Measurements from ENCODE around the gene MAP3K7CL. TPM values are rescaled to one million over a fixed set of nuclear protein-coding genes. Genes with fewer than 3 reads are reported as not detected.

Gene MAP3K7CL
- total and polyA plus RNA-seq, 2 of the 8 experiments (the other 6 are each of a cell fraction or from before 2014, with no cell fraction given), result not detected

- Histone ChIP-seq H3K4ac (replicated peaks; ENCODE audit: insufficient read length, low read depth, low read length) (no peak overlapping the region), H2BK15ac (ENCODE audit: low read length) (no peak overlapping the region), H3K79me1 (ENCODE audit: low read depth, low read length) (no peaks in the 10 kb centered on the region), H4K8ac (ENCODE audit: extremely low read depth, insufficient read depth, low read length) (no peak overlapping the region), H2AFZ (ENCODE audit: low read length) (no peak overlapping the region), H3K23me2 (ENCODE audit: low read depth, low read length) (no peaks in the 10 kb centered on the region), H3K36me3 (ENCODE audit: control insufficient read depth in 2 of 4, insufficient read depth in 4 of 4, low read length in 3 of 4) (no peaks in the 10 kb centered on the region), H3K9ac (replicated peaks in 1 of 4; ENCODE audit: extremely low read depth in 1 of 4, low read depth in 3 of 4, low read length in 3 of 4) (no peak overlapping the region), H3K9me3 (ENCODE audit: insufficient read depth in 2 of 2, low read depth in 1 of 2, low read length in 1 of 2) (peaks cover 0 to 9% of the 10 kb centered on the region in 2 experiments; a peak in 2 of 4 replicates), H3K23ac (ENCODE audit: insufficient read length) (no peak overlapping the region), H3K27ac (ENCODE audit: low read depth, low read length) (no peak overlapping the region), H3K18ac (ENCODE audit: extremely low read depth, low read length) (no peak overlapping the region), H2BK5ac (ENCODE audit: low read depth, low read length) (no peak overlapping the region), H2BK12ac (ENCODE audit: low read depth, low read length) (no peak overlapping the region), H3K14ac (ENCODE audit: insufficient read length) (no peak overlapping the region), H3K4me2 (ENCODE audit: insufficient read depth in 1 of 2, low read depth in 2 of 2, low read length in 2 of 2) (no peak overlapping the region), H3K79me2 (ENCODE audit: control insufficient read depth in 1 of 2, insufficient read depth in 2 of 2, low read length in 2 of 2) (no peaks in the 10 kb centered on the region), H2BK20ac (ENCODE audit: low read length) (no peak overlapping the region), H3K56ac (replicated peaks; ENCODE audit: insufficient read length, low read depth, low read length) (no peak overlapping the region), H4K5ac (ENCODE audit: insufficient read length, low read depth, low read length) (no peak overlapping the region), H3K4me3 (ENCODE audit: extremely low read depth in 1 of 4, insufficient read depth in 2 of 4, low read depth in 3 of 4, low read length in 4 of 4) (no peak overlapping the region), H4K20me1 (replicated peaks in 1 of 2; ENCODE audit: control insufficient read depth in 1 of 2, insufficient read depth in 2 of 2, low read length in 2 of 2) (no peaks in the 10 kb centered on the region), H3K4me1 (replicated peaks in 1 of 4; ENCODE audit: control insufficient read depth in 3 of 4, insufficient read depth in 4 of 4, low read length in 3 of 4) (peaks cover 0 to 8% (median 0%) of the 10 kb centered on the region in 4 experiments; a peak in 2 of 7 replicates), H4K91ac (replicated peaks; ENCODE audit: insufficient read length, low read length) (no peak overlapping the region), H2BK120ac (replicated peaks; ENCODE audit: low read depth, low read length) (no peak overlapping the region), H2AK5ac (ENCODE audit: low read depth, low read length) (no peak overlapping the region), H3K27me3 (replicated peaks in 1 of 4; ENCODE audit: control insufficient read depth in 3 of 4, extremely low read depth in 1 of 4, insufficient read depth in 3 of 4, low read length in 3 of 4) (no peaks in the 10 kb centered on the region)
- WGBS, 2 experiments (ENCODE audit: extremely low coverage in 1 of 2, insufficient coverage in 1 of 2, insufficient read length in 1 of 2, insufficient replicate concordance in 2 of 2, low coverage in 1 of 2, low lambda C conversion rate in 2 of 2, missing lambda C conversion rate in 1 of 2), result 92% methylated on average over 5 of the region's 5 CpGs; no CpG with 5 or more reads in 1 of the 2 experiments
- ChIA-PET CTCF (ENCODE audit: partially characterized antibody) (no interaction called here), POLR2A (ENCODE audit: partially characterized antibody) (no interaction called here)
- DNase-seq (ENCODE audit: low read depth in 1 of 2, low spot score in 2 of 2), result no peak
- FAIRE-seq, result no peak
- TF ChIP-seq POU5F1 (IDR thresholded peaks at IDR 0.05; ENCODE audit: low read depth, low read length) (no peak), TAF1 (IDR thresholded peaks at IDR 0.05; ENCODE audit: low read depth, low read length) (no peak), SRF (IDR thresholded peaks at IDR 0.05; ENCODE audit: low read depth, low read length) (no peak), SUZ12 (IDR thresholded peaks at IDR 0.05; ENCODE audit: low read length) (no peak), RXRA (IDR thresholded peaks at IDR 0.05; ENCODE audit: insufficient read depth, low read depth, low read length) (no peak), RNF2 (IDR thresholded peaks at IDR 0.05; ENCODE audit: borderline replicate concordance, low read depth, low read length, missing control alignments, poor library complexity, severe bottlenecking) (no peak), TEAD4 (IDR thresholded peaks at IDR 0.05; ENCODE audit: low read depth, low read length) (no peak), ATF3 (IDR thresholded peaks at IDR 0.05; ENCODE audit: insufficient read depth, low read depth, low read length) (no peak), HDAC6 (IDR thresholded peaks at IDR 0.05; ENCODE audit: low read depth, low read length) (no peak), SIRT6 (IDR thresholded peaks at IDR 0.05; ENCODE audit: low read length) (no peak), CBX8 (IDR thresholded peaks at IDR 0.05; ENCODE audit: borderline replicate concordance, low read depth, low read length) (no peak), JUN (IDR thresholded peaks at IDR 0.05; ENCODE audit: low read depth, low read length) (no peak), USF2 (IDR thresholded peaks at IDR 0.05; ENCODE audit: low read length) (no peak)
Measured at GRCh38 chr21:29196670-29197191, 66.3 kb downstream of the MAP3K7CL start.
